ENCODE data around the gene PLAAT2. TPM values are rescaled to one million over a fixed set of nuclear protein-coding genes. Genes with fewer than 3 reads are reported as not detected.

PLAAT2 gene
- total and polyA plus RNA-seq, 3 experiments from 2014 or later = 0.31 TPM; not detected in 2

GRCh38 chr11:63504933-63505586, 58.1 kb downstream of the PLAAT2 start:
- H3K9me3 Mint-ChIP-seq = peaks cover 6 to 14% (median 11%) of the 10 kb centered on the region in 5 donors
- ChIA-PET CTCF (no interaction called here), POLR2A (interaction anchor here (0.6 kb wide), 2 partner anchors 16 to 124 kb away, joined by 3 to 4 read pairs; no protein-coding TSS in a partner anchor)
- no peak overlapping the region for H3K27ac ChIP-seq (ENCODE audit: low read depth, low read length)
- H3K4me3 Mint-ChIP-seq = peak overlapping the region in 1 of 7 donors; percentile 9
- H3K4me1 ChIP-seq (ENCODE audit: insufficient read depth, low read length) = peaks cover 7% of the 10 kb centered on the region
- no peaks in the 10 kb centered on the region for H3K27me3 ChIP-seq (ENCODE audit: insufficient read depth, low read length, poor library complexity, severe bottlenecking)
- peaks cover 0 to 1% of the 10 kb centered on the region in 2 donors for H3K27me3 Mint-ChIP-seq
- DNase-seq = no peak
- H3K36me3 Mint-ChIP-seq = peaks cover 0 to 15% (median 2%) of the 10 kb centered on the region in 3 donors
- H3K9me3 ChIP-seq (ENCODE audit: low read length) = no peaks in the 10 kb centered on the region
- no peaks in the 10 kb centered on the region for H3K36me3 ChIP-seq (ENCODE audit: insufficient read depth, low read length)
- peaks cover 2 to 4% (median 3%) of the 10 kb centered on the region in 3 donors for H3K4me1 Mint-ChIP-seq
- H3K27ac Mint-ChIP-seq = peak overlapping the region in 1 of 8 donors; percentile 92
- H3K4me3 ChIP-seq (ENCODE audit: low read length) = no peak overlapping the region

GRCh38 chr11:63504054-63504453, 59.1 kb downstream of the PLAAT2 start:
- no peaks in the 10 kb centered on the region for H3K36me3 ChIP-seq (ENCODE audit: insufficient read depth, low read length)
- Mint-ChIP-seq H3K27ac (peak overlapping the region in 2 of 8 donors; percentile 56 to 70), H3K36me3 (peaks cover 0 to 20% (median 4%) of the 10 kb centered on the region in 3 donors), H3K27me3 (peaks cover 0 to 4% of the 10 kb centered on the region in 2 donors), H3K4me3 (no peak overlapping the region), H3K4me1 (peaks cover 2 to 4% (median 3%) of the 10 kb centered on the region in 3 donors), H3K9me3 (peaks cover 14 to 24% (median 20%) of the 10 kb centered on the region in 5 donors)
- POLR2A ChIA-PET = no interaction called here
- no peak overlapping the region for H3K4me3 ChIP-seq (ENCODE audit: low read length)
- DNase-seq = no peak
- H3K27me3 ChIP-seq (ENCODE audit: insufficient read depth, low read length, poor library complexity, severe bottlenecking) = no peaks in the 10 kb centered on the region
- CTCF ChIA-PET = no interaction called here
- no peaks in the 10 kb centered on the region for H3K9me3 ChIP-seq (ENCODE audit: low read length)
- H3K27ac ChIP-seq (ENCODE audit: low read depth, low read length) = no peak overlapping the region
- H3K4me1 ChIP-seq (ENCODE audit: insufficient read depth, low read length) = peaks cover 7% of the 10 kb centered on the region

GRCh38 chr11:63503492-63503891, 59.7 kb downstream of the PLAAT2 start:
- no peaks in the 10 kb centered on the region for H3K9me3 ChIP-seq (ENCODE audit: low read length)
- ChIA-PET CTCF (no interaction called here), POLR2A (no interaction called here)
- H3K27ac Mint-ChIP-seq = peak overlapping the region in 1 of 8 donors; percentile 58
- H3K27me3 ChIP-seq (ENCODE audit: insufficient read depth, low read length, poor library complexity, severe bottlenecking) = no peaks in the 10 kb centered on the region
- H3K4me1 Mint-ChIP-seq = peaks cover 2 to 4% (median 3%) of the 10 kb centered on the region in 3 donors
- no peaks in the 10 kb centered on the region for H3K36me3 ChIP-seq (ENCODE audit: insufficient read depth, low read length)
- H3K4me3 Mint-ChIP-seq = no peak overlapping the region
- H3K4me1 ChIP-seq (ENCODE audit: insufficient read depth, low read length) = peaks cover 7% of the 10 kb centered on the region
- peaks cover 0 to 20% (median 4%) of the 10 kb centered on the region in 3 donors for H3K36me3 Mint-ChIP-seq
- H3K27ac ChIP-seq (ENCODE audit: low read depth, low read length) = no peak overlapping the region
- no peak overlapping the region for H3K4me3 ChIP-seq (ENCODE audit: low read length)
- H3K9me3 Mint-ChIP-seq = peaks cover 14 to 24% (median 20%) of the 10 kb centered on the region in 5 donors
- peaks cover 0 to 6% of the 10 kb centered on the region in 2 donors for H3K27me3 Mint-ChIP-seq
- DNase-seq = no peak

Other genes with a start within 250 kb of the PLAAT2 start
- gene SLC22A9, start 193.6 kb downstream of the PLAAT2 start, total RNA-seq = not detected
- not detected for gene SLC22A9, start 193.6 kb downstream of the PLAAT2 start, polyA plus RNA-seq
- gene PLAAT5, start 72.2 kb downstream of the PLAAT2 start, total RNA-seq = under 1 TPM; 0.26 to 0.89 TPM
- not detected for gene PLAAT5, start 72.2 kb downstream of the PLAAT2 start, polyA plus RNA-seq
- gene LGALS12, start 57.3 kb downstream of the PLAAT2 start, total RNA-seq = not detected
- not detected for gene LGALS12, start 57.3 kb downstream of the PLAAT2 start, polyA plus RNA-seq
- 10 to 100 TPM; 20.5 to 21.8 TPM for gene PLAAT4, start 26.6 kb downstream of the PLAAT2 start, total RNA-seq
- gene PLAAT4, start 26.6 kb downstream of the PLAAT2 start, polyA plus RNA-seq = 612 TPM
- 10 to 100 TPM; 13.9 to 16.0 TPM for gene PLAAT3, start 51.1 kb upstream of the PLAAT2 start, total RNA-seq
- gene PLAAT3, start 51.1 kb upstream of the PLAAT2 start, polyA plus RNA-seq = 39.5 TPM
- gene ATL3, start 108.0 kb upstream of the PLAAT2 start, total RNA-seq = 10 to 100 TPM; 41.9 to 42.1 TPM
- gene ATL3, start 108.0 kb upstream of the PLAAT2 start, polyA plus RNA-seq = 21.5 TPM
- 10 to 100 TPM; 46.5 to 48.5 TPM for gene RTN3, start 118.1 kb upstream of the PLAAT2 start, total RNA-seq
- gene RTN3, start 118.1 kb upstream of the PLAAT2 start, polyA plus RNA-seq = 48.4 TPM
- gene ZFTA, start 205.4 kb upstream of the PLAAT2 start, total RNA-seq = 1 to 10 TPM; 7.0 to 7.6 TPM
- gene ZFTA, start 205.4 kb upstream of the PLAAT2 start, polyA plus RNA-seq = 0.37 TPM